Measurements from ENCODE around the gene GATA2. TPM values are rescaled to one million over a fixed set of nuclear protein-coding genes. Genes with fewer than 3 reads are reported as not detected.

The GATA2 gene
- total and polyA plus RNA-seq, 9 donors = 4.0 to 16.1 (median 6.1) TPM

DNA sequence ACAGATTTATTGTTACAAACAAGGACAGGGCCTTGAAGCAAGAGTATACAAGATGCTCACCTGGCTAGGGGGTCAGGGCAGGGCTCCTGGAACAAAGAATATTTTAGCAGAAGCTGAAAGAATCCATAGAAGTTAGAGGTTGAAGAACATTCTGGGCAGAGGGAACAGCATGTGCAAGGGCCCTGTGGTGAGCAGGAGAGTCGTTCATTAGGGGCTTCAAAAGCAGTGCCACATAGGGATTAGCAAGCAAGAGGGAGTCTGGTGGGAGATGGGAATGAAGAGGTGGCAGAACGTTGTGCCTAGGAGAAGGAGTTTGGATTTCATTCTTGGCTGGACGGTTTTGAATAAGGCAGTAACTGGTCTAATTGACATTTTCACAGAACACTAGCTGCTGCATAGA lies 49.2 kb downstream of the GATA2 start:
- Histone ChIP-seq H3K27ac (no peak overlapping the region), H3K4me1 (ENCODE audit: insufficient read depth) (no peaks in the 10 kb centered on the region), H3K4me3 (no peak overlapping the region), H3K36me3 (no peaks in the 10 kb centered on the region), H3K9me3 (no peaks in the 10 kb centered on the region), H3K27me3 (no peaks in the 10 kb centered on the region)
- TF ChIP-seq, protein P1, sequence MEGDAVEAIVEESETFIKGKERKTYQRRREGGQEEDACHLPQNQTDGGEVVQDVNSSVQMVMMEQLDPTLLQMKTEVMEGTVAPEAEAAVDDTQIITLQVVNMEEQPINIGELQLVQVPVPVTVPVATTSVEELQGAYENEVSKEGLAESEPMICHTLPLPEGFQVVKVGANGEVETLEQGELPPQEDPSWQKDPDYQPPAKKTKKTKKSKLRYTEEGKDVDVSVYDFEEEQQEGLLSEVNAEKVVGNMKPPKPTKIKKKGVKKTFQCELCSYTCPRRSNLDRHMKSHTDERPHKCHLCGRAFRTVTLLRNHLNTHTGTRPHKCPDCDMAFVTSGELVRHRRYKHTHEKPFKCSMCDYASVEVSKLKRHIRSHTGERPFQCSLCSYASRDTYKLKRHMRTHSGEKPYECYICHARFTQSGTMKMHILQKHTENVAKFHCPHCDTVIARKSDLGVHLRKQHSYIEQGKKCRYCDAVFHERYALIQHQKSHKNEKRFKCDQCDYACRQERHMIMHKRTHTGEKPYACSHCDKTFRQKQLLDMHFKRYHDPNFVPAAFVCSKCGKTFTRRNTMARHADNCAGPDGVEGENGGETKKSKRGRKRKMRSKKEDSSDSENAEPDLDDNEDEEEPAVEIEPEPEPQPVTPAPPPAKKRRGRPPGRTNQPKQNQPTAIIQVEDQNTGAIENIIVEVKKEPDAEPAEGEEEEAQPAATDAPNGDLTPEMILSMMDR (IDR thresholded peaks at IDR 0.05) = no peak
- TF ChIP-seq POLR2A (IDR thresholded peaks at IDR 0.05) (no peak), EP300 (IDR thresholded peaks at IDR 0.05) (no peak)
- no peak for DNase-seq
- 58 to 69% (median 67%) methylated on average over 3 of the region's 3 CpGs for WGBS, 3 donors
- intact Hi-C loops (cut with DNase I) = no loop called here

DNA sequence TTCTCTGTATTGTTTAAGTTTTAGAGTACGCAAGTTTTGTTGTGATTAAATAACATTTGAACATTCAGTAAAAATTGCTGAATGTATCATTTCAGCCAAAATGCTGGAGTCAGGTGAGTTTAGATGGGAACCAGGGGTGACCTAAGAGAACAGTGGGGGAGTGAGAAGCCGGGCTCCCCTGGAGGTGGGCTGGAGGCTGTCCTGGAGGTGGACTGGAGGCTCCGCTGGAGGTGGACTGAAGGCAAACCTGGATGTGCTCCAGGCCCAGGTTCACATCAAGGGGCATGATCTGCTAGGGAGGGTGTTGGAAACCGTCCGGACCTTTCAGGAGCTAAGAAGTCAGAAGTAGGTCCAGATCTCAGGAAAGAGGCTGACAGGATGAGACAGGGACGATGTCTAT lies 50.1 kb downstream of the GATA2 start:
- intact Hi-C loops (cut with DNase I) = no loop called here
- TF ChIP-seq, protein P1 (IDR thresholded peaks at IDR 0.05) = no peak
- TF ChIP-seq POLR2A (IDR thresholded peaks at IDR 0.05) = no peak
- no peak for TF ChIP-seq EP300 (IDR thresholded peaks at IDR 0.05)
- WGBS, 3 donors = 72 to 80% (median 77%) methylated on average over 6 of the region's 6 CpGs
- Histone ChIP-seq H3K9me3 (no peaks in the 10 kb centered on the region), H3K4me3 (no peak overlapping the region), H3K36me3 (no peaks in the 10 kb centered on the region), H3K27ac (no peak overlapping the region), H3K27me3 (no peaks in the 10 kb centered on the region), H3K4me1 (ENCODE audit: insufficient read depth) (no peaks in the 10 kb centered on the region)
- DNase-seq = no peak

DNA sequence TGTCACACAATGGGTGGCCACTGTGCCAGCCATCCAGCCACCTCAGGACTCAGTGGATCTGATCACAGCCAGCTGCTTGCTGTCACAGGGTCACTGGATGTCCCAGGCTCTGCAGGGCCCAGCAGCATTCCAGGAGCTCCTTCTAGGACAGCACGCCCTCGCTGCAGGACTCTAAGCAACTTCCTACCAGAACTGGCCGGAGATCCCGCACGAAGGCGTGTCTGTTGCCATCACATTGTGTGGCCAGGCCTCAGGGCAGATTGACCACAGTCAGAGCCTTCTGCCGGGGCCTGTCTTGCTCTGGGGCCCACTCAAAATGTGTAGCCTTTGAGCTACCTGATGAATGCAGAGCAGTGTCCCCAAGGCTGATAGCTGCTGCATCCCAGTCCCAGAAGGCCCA lies 50.9 kb downstream of the GATA2 start:
- H3K27me3 ChIP-seq = no peaks in the 10 kb centered on the region
- H3K27ac ChIP-seq = no peak overlapping the region
- H3K4me3 ChIP-seq = no peak overlapping the region
- no peaks in the 10 kb centered on the region for H3K4me1 ChIP-seq (ENCODE audit: insufficient read depth)
- H3K9me3 ChIP-seq = no peaks in the 10 kb centered on the region
- WGBS, 3 donors = 78 to 85% (median 85%) methylated on average over 7 of the region's 7 CpGs
- DNase-seq = no peak
- intact Hi-C loops (cut with DNase I) = no loop called here
- no peaks in the 10 kb centered on the region for H3K36me3 ChIP-seq
- no peak for TF ChIP-seq EP300 (IDR thresholded peaks at IDR 0.05)
- no peak for TF ChIP-seq POLR2A (IDR thresholded peaks at IDR 0.05)
- TF ChIP-seq, protein P1 (IDR thresholded peaks at IDR 0.05) = no peak

DNA sequence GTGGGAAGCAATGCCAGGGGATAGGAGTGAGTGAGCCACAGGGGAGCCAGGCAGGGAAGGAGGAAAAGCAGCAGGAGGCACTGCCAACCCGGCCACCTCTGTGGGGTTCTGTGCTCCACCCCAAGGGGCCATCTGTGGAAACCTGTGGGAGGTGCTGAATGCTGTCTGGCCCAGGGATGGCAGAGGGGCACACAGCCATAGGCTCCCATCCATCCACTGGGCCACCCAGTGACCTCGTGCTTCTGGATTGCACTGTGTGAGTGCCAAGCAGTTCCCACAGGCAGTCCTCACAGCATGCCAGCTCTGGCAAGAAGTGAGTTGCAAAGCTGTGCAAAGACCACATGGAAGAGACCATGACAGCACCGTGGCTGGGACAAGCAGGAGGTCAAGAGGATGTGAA lies 53.8 kb downstream of the GATA2 start:
- intact Hi-C loops (cut with DNase I) = loop anchor here in 1 of 4 donors (10.0 kb wide), 1 partner anchor 166 kb away; no protein-coding TSS in a partner anchor

More for the DNA sequence above, 53.8 kb downstream of the GATA2 start:
- H3K4me1 ChIP-seq (ENCODE audit: insufficient read depth) = no peaks in the 10 kb centered on the region
- 66 to 71% (median 69%) methylated on average over 3 of the region's 3 CpGs for WGBS, 3 donors
- H3K27me3 ChIP-seq = no peaks in the 10 kb centered on the region
- TF ChIP-seq, protein P1 (IDR thresholded peaks at IDR 0.05) = no peak
- TF ChIP-seq EP300 (IDR thresholded peaks at IDR 0.05) (no peak), POLR2A (IDR thresholded peaks at IDR 0.05) (no peak)
- no peak overlapping the region for H3K4me3 ChIP-seq
- H3K9me3 ChIP-seq = no peaks in the 10 kb centered on the region
- no peak overlapping the region for H3K27ac ChIP-seq
- no peak for DNase-seq
- no peaks in the 10 kb centered on the region for H3K36me3 ChIP-seq
